ENCODE results near the gene THOC1. TPM values are rescaled to one million over a fixed set of nuclear protein-coding genes. Genes with fewer than 3 reads are reported as not detected.

Gene THOC1
- total RNA-seq (2021): 64.0 and 74.5 TPM in 2 replicates
- long read RNA-seq, transcript THOC1-206 (20 exons, 2,277 nt): minor isoform, 9 of 323 reads
- long read RNA-seq, transcript THOC1-210 (3 exons, 552 nt): minor isoform, 14 of 323 reads
- long read RNA-seq, transcript THOC1-201 (21 exons, 2,087 nt): major isoform, 237 of 323 reads
- long read RNA-seq, partial matches to known transcripts: 18 of 323 reads
- long read RNA-seq, other reads (novel, unspliced or antisense): 36 of 323 reads

GRCh38 chr18:267688-268552 lies at the start of gene THOC1:
THOC1 (minus strand) TSS chr18:268047; CDS start chr18:268019, 28 bp downstream.
- H3K18ac ChIP-seq (ENCODE audit: insufficient read length, low read depth, low read length): peak within 1 kb of the TSS; percentile 81
- peaks cover 30 to 32% of the 10 kb centered on the region in 2 experiments for H3K4me1 Mint-ChIP-seq
- no peak within 1 kb of the TSS; the same call in 1 of the 2 replicates for H3K4ac ChIP-seq (ENCODE audit: low read depth, low read length)
- peaks cover 6% of the 10 kb centered on the region; the same call in 1 of the 2 replicates for H3K79me2 ChIP-seq (ENCODE audit: insufficient read depth, low read length)
- no peaks in the 10 kb centered on the region for H3K9me3 Mint-ChIP-seq
- peaks cover 9 to 28% (median 23%) of the 10 kb centered on the region in 3 experiments; a peak in 6 of 7 replicates for H3K36me3 Mint-ChIP-seq (ENCODE audit: insufficient read depth in 1 of 3, low read depth in 3 of 3)
- TF ChIP-seq CTCF (conservative IDR thresholded peaks at IDR 0.05): no peak
- no peak within 1 kb of the TSS for H4K5ac ChIP-seq (ENCODE audit: insufficient read length, low read depth, low read length)
- H3K4me1 ChIP-seq (ENCODE audit: insufficient read depth, low read length): peaks cover 4% of the 10 kb centered on the region; the same call in 1 of the 2 replicates
- peak within 1 kb of the TSS; percentile 99 to 100 (median 99) for H3K27ac Mint-ChIP-seq
- no peak within 1 kb of the TSS for H3T11ph ChIP-seq (ENCODE audit: low read length)
- no peak within 1 kb of the TSS for H2AK5ac ChIP-seq (ENCODE audit: insufficient read length, low read length)
- H3K27ac ChIP-seq (ENCODE audit: insufficient read length, low read depth, low read length): no peak within 1 kb of the TSS
- H3K9ac ChIP-seq (ENCODE audit: extremely low read depth, insufficient read length, low read length): peak within 1 kb of the TSS; percentile 83
- no peak within 1 kb of the TSS for H2BK12ac ChIP-seq (ENCODE audit: insufficient read length, low read depth, low read length)
- no peak within 1 kb of the TSS for H3K23ac ChIP-seq (ENCODE audit: insufficient read length, low read depth, low read length)
- H3K4me2 ChIP-seq (ENCODE audit: insufficient read depth, insufficient read length, low read length): peak within 1 kb of the TSS; percentile 90
- H4K8ac ChIP-seq (replicated peaks; ENCODE audit: insufficient read length, low read depth, low read length): no peak within 1 kb of the TSS
- no peaks in the 10 kb centered on the region for H3K79me1 ChIP-seq (ENCODE audit: insufficient read depth, low read depth, low read length, poor library complexity, severe bottlenecking)
- H2BK5ac ChIP-seq (ENCODE audit: insufficient read length, low read length): no peak within 1 kb of the TSS
- no peaks in the 10 kb centered on the region for H3K9me3 ChIP-seq (ENCODE audit: control insufficient read depth, low read depth, low read length)
- H3K27me3 Mint-ChIP-seq (ENCODE audit: low read depth): no peaks in the 10 kb centered on the region
- H2BK20ac ChIP-seq (ENCODE audit: low read depth, low read length, poor library complexity, severe bottlenecking): no peak within 1 kb of the TSS
- no peak within 1 kb of the TSS for H2BK120ac ChIP-seq (ENCODE audit: low read depth, low read length, poor library complexity, severe bottlenecking)
- peak within 1 kb of the TSS; percentile 92 for H3K14ac ChIP-seq (ENCODE audit: insufficient read depth, low read length)
- H3K27me3 ChIP-seq (ENCODE audit: insufficient read depth, low read length): no peaks in the 10 kb centered on the region
- H4K20me1 ChIP-seq (ENCODE audit: control insufficient read depth, insufficient read depth, insufficient read length): no peaks in the 10 kb centered on the region
- no peak within 1 kb of the TSS for H2AFZ ChIP-seq (ENCODE audit: low read length)
- H2BK15ac ChIP-seq (ENCODE audit: low read depth, low read length): no peak within 1 kb of the TSS
- H3K56ac ChIP-seq (ENCODE audit: insufficient read length, low read depth, low read length): no peak within 1 kb of the TSS
- peak within 1 kb of the TSS; percentile 91 to 97 for H3K4me3 Mint-ChIP-seq
- H4K91ac ChIP-seq (ENCODE audit: insufficient read length, low read depth, low read length): no peak within 1 kb of the TSS
- peak; percentile 92 for DNase-seq
- peaks cover 4% of the 10 kb centered on the region for H3K23me2 ChIP-seq (ENCODE audit: insufficient read length, low read depth, low read length, poor library complexity, severe bottlenecking)
- no CpG with 5 or more reads among the region's 69 CpGs for WGBS (ENCODE audit: extremely low coverage, insufficient read length, low lambda C conversion rate)

Data from H9 (cell line).